ENCODE results near the gene VAMP5.
"Not testable (repeated sequence)": the region's sequence is repeated elsewhere in the genome, so short reads cannot be mapped to it uniquely, and the experiment has no call there.

The VAMP5 gene

GRCh38 chr2:85584857-85585780, 888 bp downstream of the VAMP5 start:
- no peak for DNase-seq (ENCODE audit: low read depth)

GRCh38 chr2:85585781-85586105, 1.5 kb downstream of the VAMP5 start:
- no peak for DNase-seq (ENCODE audit: low read depth)

GRCh38 chr2:85588236-85588635, 4.0 kb downstream of the VAMP5 start:
- DNase-seq (ENCODE audit: low read depth): no peak

- no peak for DNase-seq (ENCODE audit: low read depth)
Observed at GRCh38 chr2:85588645-85589044, 4.4 kb downstream of the VAMP5 start.

- DNase-seq (ENCODE audit: low read depth): no peak
Observed at GRCh38 chr2:85589181-85589580, 5.0 kb downstream of the VAMP5 start.

- DNase-seq (ENCODE audit: low read depth): peak; percentile 85
Observed at GRCh38 chr2:85589982-85590791, 6.0 kb downstream of the VAMP5 start.

- no peak for DNase-seq (ENCODE audit: low read depth)
Observed at GRCh38 chr2:85590950-85591349, 6.7 kb downstream of the VAMP5 start.

GRCh38 chr2:85591563-85591962, 7.3 kb downstream of the VAMP5 start:
- no peak for DNase-seq (ENCODE audit: low read depth)

GRCh38 chr2:85592299-85592698, 8.1 kb downstream of the VAMP5 start:
- not testable (repeated sequence) for DNase-seq (ENCODE audit: low read depth)

- no peak for DNase-seq (ENCODE audit: low read depth)
Observed at GRCh38 chr2:85593023-85593422, 8.8 kb downstream of the VAMP5 start.

- no peak for DNase-seq (ENCODE audit: low read depth)
Observed at GRCh38 chr2:85594715-85595300, 10.6 kb downstream of the VAMP5 start.

GRCh38 chr2:85595301-85596025, 11.2 kb downstream of the VAMP5 start, which contains the start of gene RNF181:
RNF181 (plus strand) TSS chr2:85595745; CDS start chr2:85595764, 19 bp downstream.
- DNase-seq (ENCODE audit: low read depth): peak; percentile 98

- DNase-seq (ENCODE audit: low read depth): no peak
Observed at GRCh38 chr2:85596026-85596333, 11.7 kb downstream of the VAMP5 start.

- no peak for DNase-seq (ENCODE audit: low read depth)
Observed at GRCh38 chr2:85596486-85597143, 12.4 kb downstream of the VAMP5 start.

GRCh38 chr2:85597241-85597640, 13.0 kb downstream of the VAMP5 start:
- DNase-seq (ENCODE audit: low read depth): no peak

GRCh38 chr2:85598594-85599340, 14.5 kb downstream of the VAMP5 start:
- DNase-seq (ENCODE audit: low read depth): no peak

GRCh38 chr2:85599468-85600234, 15.4 kb downstream of the VAMP5 start:
- no peak for DNase-seq (ENCODE audit: low read depth)

- DNase-seq (ENCODE audit: low read depth): no peak
Observed at GRCh38 chr2:85600235-85600575, 16.0 kb downstream of the VAMP5 start.

GRCh38 chr2:85600951-85601770, 16.9 kb downstream of the VAMP5 start:
- no peak for DNase-seq (ENCODE audit: low read depth)
